ENCODE measurements around the gene RIIAD1. TPM values are rescaled to one million over a fixed set of nuclear protein-coding genes. Genes with fewer than 3 reads are reported as not detected.

Gene RIIAD1
- total and polyA plus RNA-seq, 9 donors, result 0.51 to 34.9 (median 0.61) TPM; not detected in 5

DNA sequence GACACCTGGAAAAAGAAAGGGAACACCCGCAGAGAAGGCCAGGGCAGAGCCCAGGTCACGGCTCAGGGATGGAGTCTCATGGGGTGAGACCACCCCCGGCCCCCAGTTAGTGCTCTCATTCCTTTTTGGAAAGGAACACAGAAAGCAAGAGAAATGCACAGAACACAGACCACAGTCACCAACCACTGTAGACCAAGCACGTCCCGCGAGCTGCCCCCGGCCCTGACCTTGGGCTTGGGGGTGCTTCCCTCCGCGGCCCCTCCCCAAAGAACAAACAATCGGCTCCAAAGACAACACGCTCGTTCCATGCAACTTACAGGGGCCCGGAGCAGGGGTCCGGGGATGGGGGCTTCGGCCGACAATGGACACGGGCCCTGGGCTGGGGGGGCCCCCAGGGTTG lies 17.5 kb upstream of the RIIAD1 start:
- Histone ChIP-seq H3K4me3 (no peak overlapping the region), H3K36me3 (no peaks in the 10 kb centered on the region), H3K4me1 (ENCODE audit: insufficient read depth) (no peaks in the 10 kb centered on the region), H3K27ac (no peak overlapping the region), H3K27me3 (no peaks in the 10 kb centered on the region), H3K9me3 (no peaks in the 10 kb centered on the region)
- TF ChIP-seq POLR2A (IDR thresholded peaks at IDR 0.05) (no peak), EP300 (IDR thresholded peaks at IDR 0.05) (no peak)
- TF ChIP-seq, protein P1, sequence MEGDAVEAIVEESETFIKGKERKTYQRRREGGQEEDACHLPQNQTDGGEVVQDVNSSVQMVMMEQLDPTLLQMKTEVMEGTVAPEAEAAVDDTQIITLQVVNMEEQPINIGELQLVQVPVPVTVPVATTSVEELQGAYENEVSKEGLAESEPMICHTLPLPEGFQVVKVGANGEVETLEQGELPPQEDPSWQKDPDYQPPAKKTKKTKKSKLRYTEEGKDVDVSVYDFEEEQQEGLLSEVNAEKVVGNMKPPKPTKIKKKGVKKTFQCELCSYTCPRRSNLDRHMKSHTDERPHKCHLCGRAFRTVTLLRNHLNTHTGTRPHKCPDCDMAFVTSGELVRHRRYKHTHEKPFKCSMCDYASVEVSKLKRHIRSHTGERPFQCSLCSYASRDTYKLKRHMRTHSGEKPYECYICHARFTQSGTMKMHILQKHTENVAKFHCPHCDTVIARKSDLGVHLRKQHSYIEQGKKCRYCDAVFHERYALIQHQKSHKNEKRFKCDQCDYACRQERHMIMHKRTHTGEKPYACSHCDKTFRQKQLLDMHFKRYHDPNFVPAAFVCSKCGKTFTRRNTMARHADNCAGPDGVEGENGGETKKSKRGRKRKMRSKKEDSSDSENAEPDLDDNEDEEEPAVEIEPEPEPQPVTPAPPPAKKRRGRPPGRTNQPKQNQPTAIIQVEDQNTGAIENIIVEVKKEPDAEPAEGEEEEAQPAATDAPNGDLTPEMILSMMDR (IDR thresholded peaks at IDR 0.05), result no peak
- DNase-seq, result no peak
- intact Hi-C loops (cut with DNase I), result no loop called here
- WGBS, 3 donors, result 52 to 63% (median 58%) methylated on average over 17 of the region's 17 CpGs

DNA sequence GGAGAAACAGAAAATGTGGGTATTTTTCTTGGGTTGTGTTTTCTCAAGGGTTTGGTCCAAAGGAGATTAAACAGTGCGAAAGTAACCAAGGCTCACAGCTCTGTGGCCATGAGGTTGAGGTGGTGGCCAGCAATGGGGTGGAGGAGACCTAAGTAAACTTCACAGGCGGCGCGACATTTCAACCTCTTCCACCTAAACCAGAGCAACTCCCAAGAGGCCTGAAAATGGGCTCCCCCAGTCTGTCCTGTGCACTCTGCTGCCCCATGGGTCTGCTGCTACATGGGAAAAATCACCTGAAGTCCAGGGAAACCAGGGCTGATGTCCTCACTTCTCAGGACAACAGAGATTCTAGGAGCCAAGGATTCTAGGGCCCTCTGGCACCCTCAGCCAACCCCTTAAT lies 17.1 kb upstream of the RIIAD1 start:
- TF ChIP-seq EP300 (IDR thresholded peaks at IDR 0.05), result no peak
- TF ChIP-seq, protein P1 (IDR thresholded peaks at IDR 0.05), result no peak
- no peak for TF ChIP-seq POLR2A (IDR thresholded peaks at IDR 0.05)
- H3K36me3 ChIP-seq, result no peaks in the 10 kb centered on the region
- no peaks in the 10 kb centered on the region for H3K4me1 ChIP-seq (ENCODE audit: insufficient read depth)
- H3K27me3 ChIP-seq, result no peaks in the 10 kb centered on the region
- no peak overlapping the region for H3K27ac ChIP-seq
- intact Hi-C loops (cut with DNase I), result no loop called here
- no peak overlapping the region for H3K4me3 ChIP-seq
- H3K9me3 ChIP-seq, result no peaks in the 10 kb centered on the region
- 73 to 82% (median 73%) methylated on average over 4 of the region's 4 CpGs for WGBS, 3 donors
- DNase-seq, result no peak

DNA sequence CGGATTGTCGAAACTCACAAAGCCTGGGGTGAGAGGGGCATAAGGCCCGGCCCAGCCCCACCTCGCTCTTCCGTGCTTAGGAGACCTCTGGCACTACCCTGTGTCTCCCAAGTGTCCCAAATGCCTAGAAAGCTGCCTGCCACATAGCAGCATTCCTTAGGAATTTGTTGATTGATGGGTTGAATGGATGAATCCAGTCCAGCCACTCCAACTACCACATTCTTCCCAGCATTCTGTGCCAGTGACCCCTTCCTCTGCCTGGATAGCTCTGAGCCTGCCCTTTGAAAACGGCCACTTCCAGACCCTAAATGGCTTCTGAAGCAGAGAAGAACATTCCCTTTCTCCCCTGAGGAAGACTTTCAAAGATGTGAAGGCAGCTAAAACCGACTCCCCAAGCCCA lies 16.2 kb upstream of the RIIAD1 start:
- H3K27me3 ChIP-seq, result no peaks in the 10 kb centered on the region
- no peak overlapping the region for H3K27ac ChIP-seq
- no peak overlapping the region for H3K4me3 ChIP-seq
- H3K36me3 ChIP-seq, result no peaks in the 10 kb centered on the region
- TF ChIP-seq EP300 (IDR thresholded peaks at IDR 0.05) (no peak), POLR2A (IDR thresholded peaks at IDR 0.05) (no peak)
- TF ChIP-seq, protein P1 (IDR thresholded peaks at IDR 0.05), result no peak
- no peak for DNase-seq
- H3K9me3 ChIP-seq, result no peaks in the 10 kb centered on the region
- 78 to 81% (median 78%) methylated on average over 7 of the region's 7 CpGs for WGBS, 3 donors
- no peaks in the 10 kb centered on the region for H3K4me1 ChIP-seq (ENCODE audit: insufficient read depth)
- intact Hi-C loops (cut with DNase I), result no loop called here

DNA sequence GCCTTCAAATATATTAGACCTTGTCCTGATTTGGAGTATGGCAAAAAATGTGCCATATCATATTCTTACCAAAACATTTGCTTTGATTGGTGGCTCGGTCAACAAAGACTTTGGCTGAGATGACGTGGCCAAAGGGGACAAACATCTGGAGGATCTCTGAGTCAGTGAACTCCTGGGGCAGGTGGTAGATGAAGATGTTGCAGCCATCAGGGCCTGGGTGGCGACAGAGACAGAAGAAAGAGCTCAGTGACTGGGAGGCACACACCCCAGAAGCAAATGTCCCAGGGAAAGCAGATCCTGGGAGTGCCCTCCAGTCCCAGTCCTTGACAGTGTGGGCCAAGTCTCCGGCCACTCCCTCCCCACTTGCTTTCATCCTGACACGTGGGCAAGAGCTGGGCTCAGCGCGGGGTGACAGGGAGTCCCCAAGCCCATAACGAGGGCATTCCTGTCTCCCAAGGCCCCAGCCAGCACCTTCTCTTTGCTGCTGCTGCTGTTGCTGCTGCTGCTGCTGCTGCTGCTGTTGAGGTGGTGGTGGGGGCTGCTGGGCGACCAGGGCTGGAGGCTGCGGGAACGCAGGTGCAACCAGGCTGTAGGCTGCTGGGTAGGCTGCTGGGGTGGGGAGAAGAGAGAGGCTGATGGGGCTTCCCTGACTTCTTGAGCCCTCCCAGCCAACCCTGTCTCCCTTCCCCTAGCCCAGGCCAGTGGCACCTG lies 15.4 kb upstream of the RIIAD1 start:
- 44 to 62% (median 44%) methylated on average over 11 of the region's 11 CpGs for WGBS, 3 donors

More for the DNA sequence above, 15.4 kb upstream of the RIIAD1 start:
- TF ChIP-seq EP300 (IDR thresholded peaks at IDR 0.05) (no peak), POLR2A (IDR thresholded peaks at IDR 0.05) (no peak)
- TF ChIP-seq, protein P1 (IDR thresholded peaks at IDR 0.05), result no peak
- no peak for DNase-seq
- Histone ChIP-seq H3K4me3 (no peak overlapping the region), H3K27me3 (no peaks in the 10 kb centered on the region), H3K27ac (no peak overlapping the region), H3K4me1 (ENCODE audit: insufficient read depth) (no peaks in the 10 kb centered on the region), H3K9me3 (no peaks in the 10 kb centered on the region), H3K36me3 (no peaks in the 10 kb centered on the region)
- intact Hi-C loops (cut with DNase I), result no loop called here
